Effector CD4-positive, alpha-beta T cell (primary cell): Measurements from ENCODE around the gene VSIG10L.

Experiments used
- DNase-seq: peaks from one replicate; pipeline ENCODE4 v3.0.0-alpha.2; 2020

Gene VSIG10L

DNA sequence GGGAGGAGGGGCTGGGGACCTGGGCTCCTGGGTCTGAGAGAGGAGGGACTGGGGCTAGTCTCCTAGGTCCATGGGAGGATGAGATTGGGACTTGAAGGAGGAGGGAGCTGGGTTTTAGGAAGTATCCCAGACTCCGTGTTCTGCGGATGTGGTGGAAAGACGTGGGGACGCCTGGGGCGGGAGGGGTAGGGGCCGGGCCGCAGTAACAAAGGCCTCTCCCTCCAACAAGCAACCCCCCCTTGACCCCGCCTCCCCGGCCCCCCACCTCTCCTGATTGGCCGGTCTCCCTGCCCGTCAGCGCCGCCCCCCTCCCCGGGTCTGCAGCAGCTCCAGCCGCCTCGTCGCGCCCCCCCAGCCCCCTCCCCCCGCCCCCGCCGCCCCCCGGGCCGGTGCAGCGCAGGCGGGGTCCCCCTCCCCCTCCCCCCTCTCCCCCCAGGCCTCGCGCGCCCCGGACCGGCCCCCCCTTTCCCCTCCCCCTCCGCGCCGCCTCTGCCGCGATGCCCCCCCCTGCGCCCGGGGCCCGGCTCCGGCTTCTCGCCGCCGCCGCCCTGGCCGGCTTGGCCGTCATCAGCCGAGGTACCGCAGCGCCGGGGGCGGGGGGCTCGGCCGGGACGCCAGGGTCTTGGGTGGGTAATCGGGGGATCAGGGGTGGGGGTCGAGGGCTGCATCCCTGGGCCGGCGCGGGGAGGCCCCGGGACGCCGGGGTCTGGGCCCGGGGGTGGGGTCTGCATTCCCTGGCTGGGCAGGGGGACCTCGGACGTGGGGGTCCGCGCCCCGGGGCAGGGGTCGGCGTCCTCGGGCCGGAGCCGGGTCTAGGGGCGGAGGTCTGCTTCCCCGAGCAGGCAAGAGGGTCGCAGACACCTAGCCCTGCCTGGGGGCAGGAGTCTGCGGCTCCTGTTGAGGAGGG, 30.3 kb downstream of the VSIG10L start, which contains the start of gene IGLON5:
TSS of gene IGLON5 (plus strand) at position 294 of the 907 bp plus-strand sequence. CDS start at position 498, 204 bp downstream.
- DNase-seq: no peak

DNA sequence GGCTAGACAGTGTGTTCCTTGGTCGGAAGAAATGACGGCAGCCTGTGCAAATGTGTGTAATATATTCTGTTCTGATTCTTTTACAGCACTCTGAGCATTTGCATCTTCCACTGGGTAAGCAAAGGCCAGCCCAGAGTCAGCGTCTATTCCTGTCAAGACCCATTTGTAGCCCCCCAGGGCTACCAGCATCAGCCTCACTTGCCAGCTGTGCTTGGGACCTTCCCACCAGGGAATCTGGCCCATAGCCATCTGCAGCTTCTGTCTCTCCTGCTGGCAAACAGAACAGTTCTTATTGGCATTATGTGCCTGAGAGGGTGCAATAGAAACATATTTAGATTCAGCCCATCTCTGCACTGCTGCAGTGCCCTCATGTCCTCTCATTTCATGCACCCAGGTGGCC, 36.5 kb downstream of the VSIG10L start:
- DNase-seq: no peak

DNA sequence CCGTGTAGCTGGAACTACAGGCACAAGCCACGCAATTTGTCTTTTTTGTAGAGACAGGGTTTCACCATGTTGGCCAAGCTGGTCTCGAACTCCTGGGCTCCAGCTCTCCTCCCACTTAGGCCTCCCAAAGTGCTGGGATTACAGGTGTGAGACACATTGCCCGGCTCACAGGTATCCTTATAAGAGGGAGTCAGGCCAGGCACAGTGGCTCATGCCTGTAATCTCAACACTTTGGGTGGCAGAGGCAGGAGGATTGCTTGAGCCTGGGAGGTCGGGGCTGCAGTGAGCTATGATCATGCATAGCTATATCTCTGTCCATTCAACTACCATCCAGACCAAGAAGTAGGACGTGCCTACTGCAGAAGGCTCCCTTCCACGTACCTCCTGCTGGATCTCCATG, 40.7 kb downstream of the VSIG10L start:
- DNase-seq: no peak

DNA sequence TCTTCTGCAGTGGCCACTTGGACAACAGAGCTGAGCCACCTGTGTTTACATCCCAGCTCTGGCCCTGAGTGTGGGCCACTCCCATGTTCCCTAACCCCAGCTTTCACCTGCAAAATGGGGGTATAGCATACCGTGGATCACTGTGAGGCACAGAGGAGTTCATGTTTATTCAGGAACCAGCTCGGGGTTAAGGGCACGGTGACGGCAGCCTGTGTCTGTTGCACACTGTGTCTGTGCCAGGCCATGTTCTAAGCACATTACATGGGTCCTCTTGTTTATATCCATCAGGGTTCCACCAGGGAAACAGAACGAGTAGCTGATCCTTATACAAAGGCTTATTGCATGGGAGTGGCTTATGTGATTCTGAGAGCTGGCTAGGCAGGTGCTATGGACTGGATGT, 44.5 kb downstream of the VSIG10L start:
- no peak for DNase-seq

DNA sequence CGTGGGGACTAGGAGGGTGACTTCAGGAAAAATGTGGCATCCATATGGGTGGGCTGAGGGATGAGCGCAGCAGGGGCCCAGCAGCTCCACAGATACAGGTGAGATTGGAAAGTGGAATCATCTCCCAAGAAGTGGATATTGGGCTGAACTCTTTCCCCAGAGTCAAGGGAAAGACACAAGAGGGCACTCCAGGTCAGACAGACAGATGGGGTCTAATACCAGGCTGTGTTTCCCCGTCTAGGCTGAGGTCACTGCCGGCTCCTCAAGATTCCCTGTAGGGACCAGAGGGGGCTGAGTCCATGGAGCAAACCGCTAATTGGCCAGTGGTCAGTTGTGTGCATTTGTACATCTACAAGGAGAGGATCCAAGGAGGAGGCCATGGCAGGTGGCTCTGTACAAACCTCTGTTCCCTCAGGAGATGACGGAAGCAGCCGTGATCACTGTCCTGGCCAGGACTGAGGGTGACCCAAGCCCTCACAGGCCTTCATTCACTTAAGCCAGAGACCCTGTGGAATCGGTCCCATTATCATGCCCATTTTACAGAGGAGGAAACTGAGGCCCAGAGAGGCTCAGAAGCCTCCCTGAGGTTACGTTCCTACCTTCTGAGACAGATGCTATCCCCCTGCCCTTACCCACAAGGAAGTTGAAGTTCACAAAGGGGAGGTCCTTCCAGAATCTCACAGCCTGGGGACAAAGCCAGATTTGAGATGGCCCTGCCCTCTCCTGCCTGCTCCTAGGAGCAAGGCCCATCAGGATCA, 45.4 kb downstream of the VSIG10L start:
- no peak for DNase-seq

DNA sequence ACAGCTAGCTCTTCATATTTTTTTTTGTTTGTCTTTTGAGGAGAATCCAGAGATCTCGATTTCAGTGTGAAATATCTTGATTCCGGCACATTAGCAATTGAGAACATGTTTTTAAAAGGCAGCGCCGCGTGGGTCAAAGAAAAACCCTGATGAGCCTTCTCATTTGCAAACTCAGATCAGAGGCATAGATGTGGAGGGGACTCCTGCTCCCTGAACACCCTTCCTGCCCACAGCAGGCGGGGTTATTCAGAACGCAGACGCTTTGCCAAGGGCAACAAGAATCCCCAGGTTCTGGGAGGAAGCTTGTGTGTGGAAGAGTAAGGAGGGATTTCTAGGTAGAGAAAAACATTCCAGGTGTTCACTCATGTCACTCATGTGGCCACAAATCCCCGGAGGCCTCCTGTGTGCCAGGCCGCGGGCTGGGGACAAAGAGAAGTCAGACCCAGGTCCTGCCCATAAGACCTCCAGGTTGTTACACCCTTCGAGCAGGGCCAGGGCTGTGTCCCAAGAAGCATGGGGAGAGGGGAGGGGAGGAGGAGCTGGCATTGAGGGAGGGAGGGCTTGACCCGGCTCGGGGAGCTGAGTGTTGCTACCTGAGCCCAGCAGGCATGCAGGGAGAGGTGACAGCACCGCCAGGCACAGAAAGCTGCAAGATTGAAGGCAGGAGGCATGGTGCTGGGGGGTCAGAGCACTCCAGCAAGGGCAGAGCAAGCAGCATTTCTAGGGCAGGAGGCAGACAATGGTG, 46.4 kb downstream of the VSIG10L start:
- no peak for DNase-seq

DNA sequence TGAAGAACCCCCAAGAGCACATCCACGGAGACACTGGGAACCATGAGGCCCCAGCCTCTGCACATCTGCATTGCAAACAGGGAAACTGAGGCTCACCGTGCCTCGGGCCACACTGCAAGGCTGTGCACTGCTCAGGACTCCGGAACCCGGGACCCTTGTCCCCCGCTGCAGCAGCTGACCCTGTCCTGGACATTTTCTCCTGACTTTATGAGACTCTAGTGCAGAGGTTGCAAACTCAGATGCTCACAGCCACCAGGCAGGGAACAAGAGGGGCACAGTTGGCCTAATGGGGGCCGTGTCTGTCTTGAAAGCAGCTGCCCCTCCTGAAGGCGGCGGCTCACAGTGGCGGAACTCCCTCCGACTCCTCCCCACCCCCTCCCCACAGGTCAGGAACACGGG, 47.0 kb downstream of the VSIG10L start:
- no peak for DNase-seq

DNA sequence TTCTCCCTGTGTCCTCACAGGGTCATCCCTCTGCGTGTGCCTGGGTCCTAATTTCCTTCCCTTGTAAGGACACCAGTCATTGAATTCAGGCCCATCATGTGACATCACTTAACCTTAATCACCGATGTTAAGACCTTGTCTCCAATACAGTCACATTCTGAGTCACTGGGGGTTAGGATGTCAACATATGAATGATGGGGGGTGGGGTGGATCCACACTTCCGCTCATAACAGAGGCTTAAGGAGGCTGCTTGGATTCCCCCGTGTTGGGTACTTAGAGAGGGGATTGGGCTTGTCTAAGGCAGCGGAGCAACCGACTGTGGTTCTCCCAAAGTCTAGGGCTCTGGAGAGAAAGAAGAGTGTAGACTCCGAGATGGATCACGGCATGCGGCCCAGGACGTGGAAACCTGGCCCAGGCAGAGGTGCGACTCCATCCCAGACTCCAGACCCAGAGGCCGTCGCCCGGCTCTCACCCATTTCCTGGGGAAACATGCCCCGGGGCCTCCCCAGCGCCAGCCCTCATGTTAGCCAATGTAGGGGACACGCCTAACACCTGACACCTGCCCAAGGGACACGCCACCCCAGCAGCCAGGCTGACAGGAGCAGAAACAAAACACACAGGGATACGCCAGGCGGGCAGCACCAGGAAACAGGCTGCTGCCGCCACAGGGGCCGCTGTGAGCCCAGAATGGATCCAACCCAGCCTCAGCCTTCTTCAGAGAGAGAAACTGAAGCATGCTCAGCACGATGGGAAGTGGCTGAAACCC, 47.5 kb downstream of the VSIG10L start:
- DNase-seq: no peak

DNA sequence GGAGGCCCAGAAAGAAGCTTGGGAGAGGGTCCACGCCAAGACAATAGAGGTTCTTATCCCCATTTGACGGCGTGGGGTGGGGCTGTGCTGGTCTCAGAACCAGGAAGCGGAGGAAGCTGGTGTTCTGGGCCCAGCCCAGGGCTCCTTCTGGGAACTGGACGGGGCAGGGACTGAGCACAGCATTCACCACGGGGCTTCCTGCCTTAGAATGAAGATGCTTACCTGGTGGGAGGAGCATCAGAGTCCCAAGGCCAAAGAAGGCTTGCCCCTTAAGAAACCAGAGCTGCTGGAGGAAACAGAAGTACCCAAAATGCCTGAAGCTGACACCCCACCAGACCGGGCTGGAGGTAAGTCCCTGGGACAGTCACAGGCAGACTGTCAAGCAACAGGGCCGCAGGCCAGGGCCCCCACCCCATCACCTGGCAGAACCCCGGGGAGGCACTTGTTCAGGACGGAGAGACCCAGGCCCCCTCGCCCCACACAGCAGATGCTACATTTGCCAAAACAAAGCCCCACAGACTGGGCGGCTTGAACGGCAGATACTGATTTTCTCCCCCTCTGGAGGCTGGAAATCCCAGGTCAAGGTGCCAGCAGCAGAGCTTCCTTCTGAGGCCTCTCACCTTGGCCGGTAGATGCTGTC, 48.2 kb downstream of the VSIG10L start:
- no peak for DNase-seq

DNA sequence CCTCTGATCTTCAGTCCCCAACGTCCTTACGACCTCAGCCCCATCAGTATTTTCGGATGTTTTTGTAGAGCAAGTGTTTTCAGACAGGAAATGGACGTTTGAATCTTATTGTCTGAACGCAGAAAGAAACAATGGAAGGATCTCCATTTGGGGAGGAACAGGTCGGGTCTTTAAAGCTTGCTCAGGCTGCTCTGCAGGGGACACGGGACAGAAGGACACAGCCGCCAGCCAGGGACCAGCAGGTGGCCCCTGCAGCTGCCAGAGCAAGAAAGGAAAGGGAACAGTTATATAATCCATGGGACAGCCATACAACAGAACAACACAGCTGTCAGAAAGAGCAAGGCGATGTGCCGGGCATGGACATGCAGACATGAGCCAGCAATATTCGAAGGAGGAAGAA, 49.0 kb downstream of the VSIG10L start:
- no peak for DNase-seq

DNA sequence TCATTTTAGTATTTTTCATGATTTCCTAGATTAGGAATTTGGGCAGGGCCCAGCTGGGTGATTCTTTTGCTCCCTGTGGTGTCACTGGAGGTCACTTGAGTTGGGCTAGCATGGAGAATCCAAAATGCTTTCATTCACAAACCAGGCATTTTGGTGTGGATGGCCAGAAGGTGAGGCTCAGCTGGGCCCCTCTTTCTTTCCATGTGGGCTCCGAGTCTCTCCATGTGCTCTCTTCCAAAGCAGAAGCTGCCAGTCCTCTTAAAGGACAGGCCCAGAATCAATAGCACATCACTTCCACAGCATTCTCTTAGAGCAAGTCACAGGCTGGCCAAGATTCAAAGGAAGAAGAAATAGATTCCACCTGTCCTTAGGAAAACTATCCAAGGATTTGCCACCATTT, 52.3 kb downstream of the VSIG10L start:
- no peak for DNase-seq

DNA sequence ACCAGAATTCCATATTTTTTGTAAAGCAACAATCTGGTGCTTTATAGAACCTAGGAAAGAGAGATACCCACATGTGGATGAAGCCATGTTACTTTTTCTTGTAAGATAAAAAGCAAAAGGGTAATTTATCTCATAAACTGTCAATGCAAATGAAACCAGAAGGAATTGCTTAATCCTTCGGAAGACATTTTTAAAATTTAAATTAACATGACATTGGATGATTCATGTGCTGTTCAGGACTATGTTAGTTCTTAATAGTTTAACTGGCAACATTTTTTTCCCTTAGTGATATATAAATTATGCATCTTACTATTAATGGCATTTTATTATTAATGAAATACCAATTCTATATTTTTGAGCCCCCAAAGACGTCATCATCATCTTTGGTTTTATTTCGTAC, 56.3 kb downstream of the VSIG10L start:
- no peak for DNase-seq

DNA sequence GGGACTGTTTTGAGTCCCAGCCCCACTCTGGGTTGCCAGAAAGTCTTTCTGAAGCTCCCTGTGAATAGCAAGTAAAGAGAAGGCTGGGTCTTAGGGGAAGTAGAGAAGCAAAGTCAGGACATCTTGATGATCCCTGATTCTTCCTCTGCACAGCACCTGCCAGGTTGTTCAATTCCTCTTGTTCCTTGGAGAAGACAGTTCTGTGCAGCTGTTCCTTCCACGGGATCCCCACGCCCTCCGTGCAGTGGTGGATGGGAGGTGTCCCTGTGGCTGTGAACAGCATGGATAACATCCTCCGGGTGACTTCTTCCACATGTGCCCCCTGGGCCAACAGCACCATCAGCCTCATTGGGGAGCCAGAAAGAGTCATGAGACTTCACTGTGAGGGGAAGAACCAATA, 59.6 kb downstream of the VSIG10L start:
- no peak for DNase-seq
